Measurements from ENCODE around the gene S100A3.

S100A3 gene

GRCh38 chr1:153532181-153532580 is 16.9 kb downstream of the S100A3 start:
- Histone ChIP-seq H3K36me3 (ENCODE audit: control insufficient read depth, insufficient read depth, low read length) (no peaks in the 10 kb centered on the region), H3K9ac (no peak overlapping the region), H2AFZ (no peak overlapping the region), H3K4me1 (peaks cover 4% of the 10 kb centered on the region), H3K27ac (no peak overlapping the region), H3K9me3 (ENCODE audit: control insufficient read depth, low read length) (no peaks in the 10 kb centered on the region), H3K27me3 (ENCODE audit: control insufficient read depth, insufficient read depth, low read length) (no peaks in the 10 kb centered on the region), H3K4me2 (ENCODE audit: low read length) (no peak overlapping the region), H3K79me2 (no peaks in the 10 kb centered on the region), H3K4me3 (ENCODE audit: low read depth, low read length) (no peak overlapping the region)
- TF ChIP-seq CTCF (IDR thresholded peaks at IDR 0.05): no peak

- H3K79me2 ChIP-seq: no peaks in the 10 kb centered on the region
- peaks cover 4% of the 10 kb centered on the region for H3K4me1 ChIP-seq
- H3K4me3 ChIP-seq (ENCODE audit: low read depth, low read length): no peak overlapping the region
These were observed 17.4 kb downstream of the S100A3 start for GRCh38 chr1:153531638-153532037.

GRCh38 chr1:153527683-153528040 is 21.4 kb downstream of the S100A3 start:
- Histone ChIP-seq H3K9me3 (ENCODE audit: control insufficient read depth, low read length) (no peaks in the 10 kb centered on the region), H3K36me3 (ENCODE audit: control insufficient read depth, insufficient read depth, low read length) (no peaks in the 10 kb centered on the region), H3K27me3 (ENCODE audit: control insufficient read depth, insufficient read depth, low read length) (no peaks in the 10 kb centered on the region), H3K4me2 (ENCODE audit: low read length) (no peak overlapping the region), H3K79me2 (no peaks in the 10 kb centered on the region), H2AFZ (no peak overlapping the region), H3K4me1 (no peaks in the 10 kb centered on the region), H3K4me3 (ENCODE audit: low read depth, low read length) (no peak overlapping the region), H3K27ac (no peak overlapping the region), H3K9ac (no peak overlapping the region)
- no peak for TF ChIP-seq CTCF (IDR thresholded peaks at IDR 0.05)

More at GRCh38 chr1:153531638-153532037, 17.4 kb downstream of the S100A3 start:
- Histone ChIP-seq H2AFZ (no peak overlapping the region), H3K36me3 (ENCODE audit: control insufficient read depth, insufficient read depth, low read length) (no peaks in the 10 kb centered on the region), H3K4me2 (ENCODE audit: low read length) (no peak overlapping the region), H3K27me3 (ENCODE audit: control insufficient read depth, insufficient read depth, low read length) (no peaks in the 10 kb centered on the region), H3K27ac (no peak overlapping the region), H3K9me3 (ENCODE audit: control insufficient read depth, low read length) (no peaks in the 10 kb centered on the region), H3K9ac (no peak overlapping the region)
- no peak for TF ChIP-seq CTCF (IDR thresholded peaks at IDR 0.05)

GRCh38 chr1:153527023-153527682 is 21.9 kb downstream of the S100A3 start:
- no peak overlapping the region for H3K9ac ChIP-seq
- H3K4me1 ChIP-seq: no peaks in the 10 kb centered on the region
- no peak for TF ChIP-seq CTCF (IDR thresholded peaks at IDR 0.05)
- no peaks in the 10 kb centered on the region for H3K9me3 ChIP-seq (ENCODE audit: control insufficient read depth, low read length)
- H3K79me2 ChIP-seq: no peaks in the 10 kb centered on the region
- H3K27me3 ChIP-seq (ENCODE audit: control insufficient read depth, insufficient read depth, low read length): no peaks in the 10 kb centered on the region
- H3K36me3 ChIP-seq (ENCODE audit: control insufficient read depth, insufficient read depth, low read length): no peaks in the 10 kb centered on the region
- no peak overlapping the region for H3K4me2 ChIP-seq (ENCODE audit: low read length)
- no peak overlapping the region for H3K4me3 ChIP-seq (ENCODE audit: low read depth, low read length)
- no peak overlapping the region for H2AFZ ChIP-seq
- no peak overlapping the region for H3K27ac ChIP-seq

- Histone ChIP-seq H3K9me3 (ENCODE audit: control insufficient read depth, low read length) (no peaks in the 10 kb centered on the region), H3K4me2 (ENCODE audit: low read length) (no peak overlapping the region), H2AFZ (no peak overlapping the region), H3K79me2 (no peaks in the 10 kb centered on the region), H3K27me3 (ENCODE audit: control insufficient read depth, insufficient read depth, low read length) (no peaks in the 10 kb centered on the region), H3K36me3 (ENCODE audit: control insufficient read depth, insufficient read depth, low read length) (no peaks in the 10 kb centered on the region), H3K4me3 (ENCODE audit: low read depth, low read length) (no peak overlapping the region), H3K27ac (no peak overlapping the region), H3K9ac (no peak overlapping the region), H3K4me1 (no peaks in the 10 kb centered on the region)
- no peak for TF ChIP-seq CTCF (IDR thresholded peaks at IDR 0.05)
These were observed 22.9 kb downstream of the S100A3 start for GRCh38 chr1:153526132-153526543.
